ENCODE data around the gene CPM. TPM values are rescaled to one million over a fixed set of nuclear protein-coding genes. Genes with fewer than 3 reads are reported as not detected.

The CPM gene
- total and polyA plus RNA-seq, 2 donors (not counting 3 experiments of a cell fraction or from before 2014, with no cell fraction given): not detected

DNA sequence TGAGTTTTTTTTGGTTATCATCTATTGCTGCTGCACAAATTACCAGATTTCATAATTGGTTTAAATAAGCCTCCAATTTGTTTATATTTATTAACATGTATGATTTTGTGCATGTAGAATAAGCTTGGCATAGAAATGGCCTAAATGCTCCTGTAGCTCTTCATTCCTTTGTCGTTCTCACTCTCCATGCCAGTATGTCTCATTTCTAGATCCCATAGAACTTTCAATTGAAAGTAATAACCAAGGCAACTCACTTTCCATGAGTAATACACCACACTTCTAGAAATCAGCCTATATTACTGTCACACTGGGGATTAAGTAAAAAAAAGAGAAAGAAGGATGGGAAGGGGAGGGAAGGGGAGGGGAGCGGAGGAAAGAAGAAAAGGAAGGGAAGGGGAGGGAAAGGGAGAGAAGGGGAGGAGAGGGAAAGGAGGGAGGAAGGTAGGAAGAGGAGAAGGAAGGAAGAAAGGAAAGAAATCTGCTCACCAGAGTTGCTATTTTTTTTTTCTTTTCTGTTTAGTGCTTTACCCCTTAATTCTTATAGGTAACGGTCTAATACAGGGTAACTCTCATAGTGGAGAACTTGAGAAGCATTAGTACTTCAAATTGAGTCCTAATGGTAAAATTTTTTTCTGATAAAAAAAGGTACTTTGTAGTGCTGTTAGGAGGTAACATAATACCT is 79.4 kb downstream of the CPM start:
- TF ChIP-seq JUN (IDR thresholded peaks at IDR 0.05; ENCODE audit: borderline replicate concordance, insufficient read depth, insufficient read length, low read depth): no peak
- TF ChIP-seq POLR2A (IDR thresholded peaks at IDR 0.05; ENCODE audit: low read depth, low read length): no peak
- TF ChIP-seq MYC (IDR thresholded peaks at IDR 0.05; ENCODE audit: low read depth, low read length): no peak
- no peak for TF ChIP-seq FOS (IDR thresholded peaks at IDR 0.05; ENCODE audit: borderline replicate concordance, insufficient read depth, low read length)
- TF ChIP-seq, protein P1, sequence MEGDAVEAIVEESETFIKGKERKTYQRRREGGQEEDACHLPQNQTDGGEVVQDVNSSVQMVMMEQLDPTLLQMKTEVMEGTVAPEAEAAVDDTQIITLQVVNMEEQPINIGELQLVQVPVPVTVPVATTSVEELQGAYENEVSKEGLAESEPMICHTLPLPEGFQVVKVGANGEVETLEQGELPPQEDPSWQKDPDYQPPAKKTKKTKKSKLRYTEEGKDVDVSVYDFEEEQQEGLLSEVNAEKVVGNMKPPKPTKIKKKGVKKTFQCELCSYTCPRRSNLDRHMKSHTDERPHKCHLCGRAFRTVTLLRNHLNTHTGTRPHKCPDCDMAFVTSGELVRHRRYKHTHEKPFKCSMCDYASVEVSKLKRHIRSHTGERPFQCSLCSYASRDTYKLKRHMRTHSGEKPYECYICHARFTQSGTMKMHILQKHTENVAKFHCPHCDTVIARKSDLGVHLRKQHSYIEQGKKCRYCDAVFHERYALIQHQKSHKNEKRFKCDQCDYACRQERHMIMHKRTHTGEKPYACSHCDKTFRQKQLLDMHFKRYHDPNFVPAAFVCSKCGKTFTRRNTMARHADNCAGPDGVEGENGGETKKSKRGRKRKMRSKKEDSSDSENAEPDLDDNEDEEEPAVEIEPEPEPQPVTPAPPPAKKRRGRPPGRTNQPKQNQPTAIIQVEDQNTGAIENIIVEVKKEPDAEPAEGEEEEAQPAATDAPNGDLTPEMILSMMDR (IDR thresholded peaks at IDR 0.05; ENCODE audit: extremely low read depth in 1 of 2, insufficient read depth in 1 of 2, low read depth in 1 of 2, low read length in 2 of 2): no peak
- no peak for TF ChIP-seq EZH2 (IDR thresholded peaks at IDR 0.05; ENCODE audit: borderline replicate concordance, low read depth, low read length, severe bottlenecking)
- TF ChIP-seq POLR2AphosphoS5 (IDR thresholded peaks at IDR 0.05; ENCODE audit: insufficient read depth, low read depth, low read length): no peak
- no peak for TF ChIP-seq GATA2 (IDR thresholded peaks at IDR 0.05; ENCODE audit: insufficient read depth, insufficient read length, low read depth, low read length)
- TF ChIP-seq, protein P2, sequence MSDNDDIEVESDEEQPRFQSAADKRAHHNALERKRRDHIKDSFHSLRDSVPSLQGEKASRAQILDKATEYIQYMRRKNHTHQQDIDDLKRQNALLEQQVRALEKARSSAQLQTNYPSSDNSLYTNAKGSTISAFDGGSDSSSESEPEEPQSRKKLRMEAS (IDR thresholded peaks at IDR 0.05; ENCODE audit: insufficient read depth, insufficient read length): no peak
- intact Hi-C loops (cut with micrococcal nuclease): no loop called here
- Histone ChIP-seq H3K4me3 (replicated peaks in 1 of 3; ENCODE audit: insufficient read depth in 1 of 3, low read depth in 1 of 3, low read length in 3 of 3) (no peak overlapping the region), H3K27me3 (ENCODE audit: control insufficient read depth in 2 of 2, insufficient read depth in 2 of 2, low read length in 2 of 2) (peaks cover 4 to 12% of the 10 kb centered on the region in 2 experiments), H3K79me2 (ENCODE audit: control insufficient read depth, insufficient read depth, low read length) (no peaks in the 10 kb centered on the region), H3K9me1 (replicated peaks; ENCODE audit: control insufficient read depth, extremely low read depth, insufficient read depth, low read length) (no peaks in the 10 kb centered on the region), H3K9ac (replicated peaks; ENCODE audit: extremely low read depth, insufficient read depth, low read length) (no peak overlapping the region), H3K4me2 (ENCODE audit: insufficient read depth, low read length) (no peak overlapping the region), H3K36me3 (ENCODE audit: control insufficient read depth in 2 of 2, extremely low read depth in 1 of 2, insufficient read depth in 2 of 2, low read length in 2 of 2) (no peaks in the 10 kb centered on the region), H3K9me3 (replicated peaks; ENCODE audit: control insufficient read depth, insufficient read depth, low read length) (no peaks in the 10 kb centered on the region), H3K4me1 (ENCODE audit: control insufficient read depth, extremely low read depth, insufficient read depth, low read length) (no peaks in the 10 kb centered on the region), H2AFZ (ENCODE audit: low read depth, low read length) (no peak overlapping the region), H3K27ac (ENCODE audit: insufficient read depth, low read depth, low read length) (no peak overlapping the region), H4K20me1 (replicated peaks; ENCODE audit: control insufficient read depth, extremely low read depth, insufficient read depth, low read length) (no peaks in the 10 kb centered on the region)
- POLR2A ChIA-PET: no interaction called here
- dilution Hi-C loops (cut with MboI; ENCODE audit: extremely low pct_ligation_motif_present, low sequenced_read_pairs): no loop called here
- CTCF ChIA-PET: interaction anchor here (0.6 to 1.0 kb wide), 2 partner anchors 9 to 22 kb away, joined by 3 read pairs; no protein-coding TSS in a partner anchor
- DNase-seq (ENCODE audit: low read depth, low spot score) (no peak), FAIRE-seq (peak; percentile 26)
- no TSS peak for BruUV-seq (replicated peaks)
